DMS114 treated with DMSO at 0.1 percent for 48 hours (cell line): ENCODE measurements around the gene EPHA8.

Source experiments
- DNase-seq: peaks from one replicate; lab custom pipeline; 2025; ENCODE audit not compliant: unreplicated experiment; lab: John Stamatoyannopoulos, UW

The EPHA8 gene

GRCh38 chr1:22613572-22613918, 50.3 kb downstream of the EPHA8 start:
- no peak for DNase-seq

- no peak for DNase-seq
These were observed 50.7 kb downstream of the EPHA8 start for GRCh38 chr1:22613951-22614350.

GRCh38 chr1:22615886-22616285, 52.6 kb downstream of the EPHA8 start:
- no peak for DNase-seq

GRCh38 chr1:22616571-22616970, 53.3 kb downstream of the EPHA8 start:
- no peak for DNase-seq

GRCh38 chr1:22618056-22618455, 54.8 kb downstream of the EPHA8 start:
- DNase-seq = no peak

- no peak for DNase-seq
These were observed 56.0 kb downstream of the EPHA8 start for GRCh38 chr1:22619252-22619651.

- DNase-seq = no peak
These were observed 56.5 kb downstream of the EPHA8 start for GRCh38 chr1:22619798-22620197.

GRCh38 chr1:22621761-22622160, 58.5 kb downstream of the EPHA8 start:
- DNase-seq = no peak

- no peak for DNase-seq
These were observed 62.1 kb downstream of the EPHA8 start for GRCh38 chr1:22625262-22625925.

- no peak for DNase-seq
These were observed 63.2 kb downstream of the EPHA8 start for GRCh38 chr1:22626237-22627157.

GRCh38 chr1:22627331-22627730, 64.0 kb downstream of the EPHA8 start:
- no peak for DNase-seq

GRCh38 chr1:22628698-22629444, 65.6 kb downstream of the EPHA8 start:
- no peak for DNase-seq

GRCh38 chr1:22629886-22630285, 66.6 kb downstream of the EPHA8 start:
- DNase-seq = no peak

- no peak for DNase-seq
These were observed 70.6 kb downstream of the EPHA8 start for GRCh38 chr1:22633697-22634463.

- no peak for DNase-seq
These were observed 72.1 kb downstream of the EPHA8 start for GRCh38 chr1:22635436-22635835.

- no peak for DNase-seq
These were observed 73.1 kb downstream of the EPHA8 start, which contains the start of gene C1QA for GRCh38 chr1:22636353-22636752. C1QA (plus strand) TSS chr1:22636628; CDS start chr1:22637617, 989 bp downstream.

GRCh38 chr1:22636927-22637326, 73.6 kb downstream of the EPHA8 start:
- DNase-seq = no peak

GRCh38 chr1:22637907-22638445, 74.7 kb downstream of the EPHA8 start:
- no peak for DNase-seq

- DNase-seq = no peak
These were observed 75.4 kb downstream of the EPHA8 start for GRCh38 chr1:22638476-22639234.

- DNase-seq = no peak
These were observed 76.0 kb downstream of the EPHA8 start for GRCh38 chr1:22639286-22639685.
